ENCODE data around the gene ARHGEF7.
"Not testable (repeated sequence)": the region's sequence is repeated elsewhere in the genome, so short reads cannot be mapped to it uniquely, and the experiment has no call there.

The ARHGEF7 gene

DNA sequence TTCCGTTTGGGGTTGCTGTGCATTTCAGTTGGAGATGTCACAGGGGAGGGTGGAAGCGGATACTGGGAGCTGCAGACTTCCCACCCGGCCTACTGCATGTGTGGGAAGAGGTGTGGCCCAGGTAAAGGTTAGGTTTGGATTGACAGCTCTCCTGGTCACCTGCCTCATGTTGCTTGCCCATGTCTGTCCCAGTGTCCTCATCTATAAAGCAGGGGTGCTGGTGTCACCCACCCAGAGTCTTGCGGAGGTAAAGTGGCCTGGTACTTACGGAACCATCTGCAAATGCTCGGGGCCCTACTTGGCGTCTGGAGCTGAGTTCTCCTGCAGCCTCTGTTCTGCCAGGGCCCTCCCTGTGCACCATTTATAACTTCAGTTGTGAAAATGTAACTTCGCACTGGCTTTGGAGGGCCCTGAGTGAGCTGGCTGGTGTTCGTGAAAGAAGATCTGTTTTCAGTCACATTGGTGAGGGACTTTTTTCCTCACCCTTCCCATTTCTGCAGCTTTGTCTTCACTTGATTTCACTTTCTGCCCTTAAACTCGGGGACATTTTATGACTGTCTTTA, 140.2 kb downstream of the ARHGEF7 start:
- DNase-seq (ENCODE audit: low read depth): no peak

GRCh38 chr13:111256458-111256857, 141.3 kb downstream of the ARHGEF7 start:
- no peak for DNase-seq (ENCODE audit: low read depth)

DNA sequence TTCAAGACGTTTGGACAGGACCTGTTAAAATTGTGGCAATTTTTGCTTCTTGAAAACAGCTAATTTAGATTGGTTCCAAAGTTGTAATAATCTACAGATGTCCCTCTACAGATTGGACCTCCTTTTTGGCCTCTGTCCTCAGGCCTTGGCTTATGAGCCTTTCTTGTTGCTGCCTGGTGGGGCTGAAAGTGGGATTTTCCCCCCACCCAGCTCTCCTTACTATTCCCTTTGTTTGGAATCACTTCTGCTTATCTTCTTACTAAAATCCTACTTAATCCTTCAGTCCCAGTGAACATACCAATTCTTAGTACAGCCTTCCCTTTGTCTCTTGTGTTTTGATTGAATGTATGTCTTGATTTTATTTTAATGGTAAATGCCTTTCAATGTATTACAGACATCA, 141.8 kb downstream of the ARHGEF7 start:
- DNase-seq (ENCODE audit: low read depth): no peak

GRCh38 chr13:111257899-111258298, 142.8 kb downstream of the ARHGEF7 start:
- not testable (repeated sequence) for DNase-seq (ENCODE audit: low read depth)

- DNase-seq (ENCODE audit: low read depth): no peak
Measured at GRCh38 chr13:111258637-111259036, 143.5 kb downstream of the ARHGEF7 start.

- DNase-seq (ENCODE audit: low read depth): no peak
Measured at GRCh38 chr13:111259058-111259457, 143.9 kb downstream of the ARHGEF7 start.

DNA sequence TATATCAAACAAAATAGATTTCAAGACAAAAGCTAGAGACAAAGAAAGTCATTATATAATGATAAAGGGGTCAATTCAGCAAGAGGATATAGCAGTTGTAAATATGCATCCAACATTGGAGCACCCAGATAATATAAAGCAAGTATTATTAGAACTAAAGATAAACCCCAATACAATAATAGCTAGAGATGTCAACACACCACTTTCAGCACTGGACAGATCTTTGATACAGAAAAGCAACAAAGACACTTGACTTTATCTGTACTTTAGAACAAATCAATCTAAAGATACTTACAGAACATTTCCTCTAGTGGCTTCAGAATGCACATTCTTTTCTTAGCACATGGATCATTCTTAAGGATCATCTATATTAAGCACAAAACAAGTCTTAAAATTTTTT, 146.2 kb downstream of the ARHGEF7 start:
- no peak for DNase-seq (ENCODE audit: low read depth)

- no peak for DNase-seq (ENCODE audit: low read depth)
Measured at GRCh38 chr13:111262281-111262680, 147.2 kb downstream of the ARHGEF7 start.

- no peak for DNase-seq (ENCODE audit: low read depth)
Measured at GRCh38 chr13:111262715-111263114, 147.6 kb downstream of the ARHGEF7 start.

- DNase-seq (ENCODE audit: low read depth): no peak
Measured at GRCh38 chr13:111263566-111263965, 148.5 kb downstream of the ARHGEF7 start.

DNA sequence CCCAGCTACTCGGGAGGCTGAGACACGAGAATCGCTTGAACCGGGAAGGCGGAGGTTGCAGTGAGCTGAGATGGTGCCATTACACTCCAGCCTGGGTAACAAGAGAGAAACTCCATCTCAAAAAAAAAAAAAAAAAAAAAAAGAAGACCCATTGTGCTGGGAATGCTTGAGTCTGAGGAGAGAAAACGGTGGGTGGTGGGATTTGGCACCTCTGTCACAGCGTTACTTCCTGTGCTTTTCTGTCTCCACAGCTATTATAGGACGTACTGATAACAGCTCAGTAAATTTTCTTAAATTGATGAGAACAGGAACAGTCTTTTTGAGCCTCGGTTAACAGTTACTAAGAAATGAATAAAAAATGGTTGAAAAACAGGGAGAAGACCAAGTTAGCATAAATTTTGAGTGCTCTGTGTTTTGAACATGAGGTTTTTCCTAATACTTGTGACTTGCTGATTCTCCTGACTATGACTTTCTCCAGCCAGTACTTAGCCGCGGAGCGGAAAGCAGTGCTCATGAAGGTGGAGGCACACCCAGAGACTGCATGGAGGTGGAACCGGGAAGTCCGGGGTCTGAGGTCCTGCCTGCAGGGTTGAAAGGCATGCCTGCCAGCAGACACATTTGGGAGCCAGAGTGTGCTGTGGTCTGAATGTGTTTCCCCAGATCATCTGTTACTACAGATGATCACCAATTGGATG, 150.0 kb downstream of the ARHGEF7 start:
- DNase-seq (ENCODE audit: low read depth): no peak

- DNase-seq (ENCODE audit: low read depth): no peak
Measured at GRCh38 chr13:111265701-111266035, 150.6 kb downstream of the ARHGEF7 start.

GRCh38 chr13:111267205-111267604, 152.1 kb downstream of the ARHGEF7 start:
- no peak for DNase-seq (ENCODE audit: low read depth)

- no peak for DNase-seq (ENCODE audit: low read depth)
Measured at GRCh38 chr13:111267784-111268183, 152.7 kb downstream of the ARHGEF7 start.

DNA sequence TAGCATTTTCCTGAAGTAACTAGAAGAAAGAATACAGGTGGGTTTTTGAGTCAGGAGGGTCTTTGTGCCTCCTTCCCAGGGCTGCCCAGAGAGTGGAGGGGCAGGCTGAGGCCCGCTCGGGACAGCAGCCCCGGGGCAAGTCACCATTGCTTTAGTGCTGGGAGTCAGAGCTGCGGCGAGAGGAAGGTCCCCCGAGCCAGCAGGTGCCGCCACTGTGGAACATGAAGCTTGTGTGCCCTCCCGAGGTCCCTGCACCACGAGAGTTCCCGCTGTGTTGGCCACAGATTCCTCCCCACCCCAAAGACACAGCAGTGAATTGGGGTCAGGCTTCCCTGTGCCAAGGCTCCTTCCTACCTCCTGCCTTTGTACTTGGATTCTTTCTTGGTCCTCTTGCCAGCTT, 154.4 kb downstream of the ARHGEF7 start:
- no peak for DNase-seq (ENCODE audit: low read depth)

DNA sequence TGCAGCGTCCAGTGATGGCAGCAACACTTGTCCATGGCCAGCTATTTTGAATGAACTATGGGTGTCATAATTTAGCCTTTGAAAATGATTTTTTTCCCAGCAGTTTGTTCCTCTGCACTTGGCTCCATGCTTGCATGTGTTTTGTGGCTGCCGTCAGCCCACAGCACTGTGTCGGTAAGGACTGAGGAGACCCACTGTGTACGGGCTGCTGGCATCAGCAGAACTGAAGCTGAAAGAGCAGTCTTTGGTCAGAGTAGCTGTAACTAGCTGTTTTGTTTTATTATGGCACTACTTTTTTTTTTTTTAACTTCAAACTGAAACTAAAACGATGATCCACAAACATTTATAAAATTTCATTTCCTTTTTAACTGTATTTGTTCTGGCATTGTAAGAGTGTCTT, 155.0 kb downstream of the ARHGEF7 start:
- DNase-seq (ENCODE audit: low read depth): no peak

DNA sequence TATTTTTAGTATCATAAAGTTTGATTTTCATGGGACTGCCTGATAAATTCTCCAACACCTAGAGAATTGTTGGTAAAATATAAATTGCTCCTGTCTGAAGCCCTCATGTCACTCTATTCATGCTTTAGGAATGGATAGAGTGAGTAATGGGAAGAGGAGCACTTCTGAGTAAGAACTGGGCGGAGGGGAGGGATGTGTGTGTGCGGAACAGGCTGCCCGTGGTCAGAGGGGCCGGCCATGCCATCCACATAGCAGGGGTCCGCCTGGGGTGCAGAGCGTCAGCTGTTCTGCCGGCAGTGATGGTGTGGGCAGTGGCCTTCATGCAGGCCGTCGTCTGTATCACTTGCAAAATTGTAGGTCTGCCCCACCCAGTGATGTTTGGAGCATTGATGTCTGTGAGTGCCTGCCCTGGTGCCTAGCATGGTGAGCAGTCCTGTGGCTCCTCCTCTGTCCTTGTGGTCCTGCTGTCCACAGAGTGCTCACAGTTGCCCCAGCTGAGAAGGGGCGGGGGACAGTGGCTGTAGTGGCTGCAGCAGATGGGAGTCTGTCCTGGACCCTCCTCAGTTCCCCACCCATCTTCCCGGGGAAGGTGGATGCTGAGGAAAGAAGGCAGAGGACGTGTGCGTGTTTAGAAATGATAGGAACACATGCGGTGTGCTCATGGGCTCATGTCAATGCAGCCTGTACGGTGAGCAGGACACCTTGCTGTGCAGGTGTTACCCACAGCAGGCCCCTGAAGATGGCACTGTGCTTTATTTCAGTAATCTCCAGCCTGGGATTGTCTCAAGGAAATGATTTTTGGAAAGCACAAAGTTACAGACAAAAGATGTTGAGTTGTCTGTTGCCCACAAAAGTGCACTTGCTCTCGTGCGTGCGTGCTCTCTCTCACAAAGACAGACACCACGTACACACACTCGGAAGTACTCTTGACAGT, 155.9 kb downstream of the ARHGEF7 start:
- DNase-seq (ENCODE audit: low read depth): no peak

- DNase-seq (ENCODE audit: low read depth): no peak
Measured at GRCh38 chr13:111272117-111272516, 157.0 kb downstream of the ARHGEF7 start.

GRCh38 chr13:111275382-111275781, 160.3 kb downstream of the ARHGEF7 start:
- DNase-seq (ENCODE audit: low read depth): no peak

GRCh38 chr13:111275995-111276618, 161.0 kb downstream of the ARHGEF7 start:
- no peak for DNase-seq (ENCODE audit: low read depth)

- DNase-seq (ENCODE audit: low read depth): no peak
Measured at GRCh38 chr13:111278258-111278657, 163.1 kb downstream of the ARHGEF7 start.

All from HS-27A (cell line).